GM06990 (cell line): Measurements from ENCODE around the gene MYOM3.

Experiments
- DNase-seq: peaks from one replicate; pipeline ENCODE4 v3.0.0-alpha.2; 2011; ENCODE audit not compliant: insufficient read length; ENCODE audit errors: extremely low read depth
- H3K27me3 ChIP-seq: replicated peaks from 2 replicates; pipeline ENCODE4 v1.6.0; 2011; ENCODE audit warnings: low read length; ENCODE audit not compliant: control insufficient read depth, insufficient read depth
- H3K36me3 ChIP-seq: 2 replicates; pipeline ENCODE4 v1.5.1; 2011; ENCODE audit warnings: low read length; ENCODE audit not compliant: control insufficient read depth, insufficient read depth
- H3K4me3 ChIP-seq: replicated peaks from 2 replicates; pipeline ENCODE4 v1.5.1; 2011; ENCODE audit warnings: low read depth, mild to moderate bottlenecking, control low read depth, low read length
- CTCF ChIP-seq: IDR thresholded peaks from 2 replicates; pipeline ENCODE4 v1.5.1; 2011; ENCODE audit warnings: low read length, control low read depth, mild to moderate bottlenecking, inconsistent platforms; ENCODE audit not compliant: insufficient read depth, poor library complexity, severe bottlenecking

MYOM3 gene

GRCh38 chr1:24080131-24080530 is 31.8 kb downstream of the MYOM3 start:
- Histone ChIP-seq H3K4me3 (no peak overlapping the region), H3K27me3 (peaks cover 1% of the 10 kb centered on the region; the same call in 1 of the 2 replicates)

GRCh38 chr1:24077278-24077978 is 34.5 kb downstream of the MYOM3 start:
- peaks cover 1% of the 10 kb centered on the region; the same call in 1 of the 2 replicates for H3K27me3 ChIP-seq
- no peak overlapping the region for H3K4me3 ChIP-seq
- no peak for TF ChIP-seq CTCF
- H3K36me3 ChIP-seq: no peaks in the 10 kb centered on the region
- DNase-seq: no peak

More at GRCh38 chr1:24080131-24080530, 31.8 kb downstream of the MYOM3 start:
- no peaks in the 10 kb centered on the region for H3K36me3 ChIP-seq
- TF ChIP-seq CTCF: no peak
- DNase-seq: no peak

GRCh38 chr1:24075946-24076345 is 36.0 kb downstream of the MYOM3 start:
- DNase-seq: no peak
- no peak overlapping the region for H3K4me3 ChIP-seq
- peaks cover 1% of the 10 kb centered on the region; the same call in 1 of the 2 replicates for H3K27me3 ChIP-seq
- H3K36me3 ChIP-seq: no peaks in the 10 kb centered on the region
- TF ChIP-seq CTCF: no peak

GRCh38 chr1:24075590-24075854 is 36.4 kb downstream of the MYOM3 start:
- no peak for TF ChIP-seq CTCF
- Histone ChIP-seq H3K36me3 (no peaks in the 10 kb centered on the region), H3K4me3 (no peak overlapping the region), H3K27me3 (peaks cover 1% of the 10 kb centered on the region; the same call in 1 of the 2 replicates)
- no peak for DNase-seq

GRCh38 chr1:24074817-24075589 is 36.9 kb downstream of the MYOM3 start:
- no peak for TF ChIP-seq CTCF
- peaks cover 1% of the 10 kb centered on the region; the same call in 1 of the 2 replicates for H3K27me3 ChIP-seq
- H3K36me3 ChIP-seq: no peaks in the 10 kb centered on the region
- no peak for DNase-seq
- H3K4me3 ChIP-seq: no peak overlapping the region

GRCh38 chr1:24074196-24074595 is 37.7 kb downstream of the MYOM3 start:
- DNase-seq: no peak
- no peak for TF ChIP-seq CTCF
- H3K27me3 ChIP-seq: 0 out of 2 replicates have a peak, but pooled peaks cover 1% of the 10 kb centered on the region
- H3K36me3 ChIP-seq: no peaks in the 10 kb centered on the region
- H3K4me3 ChIP-seq: no peak overlapping the region
